Measurements from ENCODE around the gene MIF4GD.

- TF ChIP-seq CTCF (IDR thresholded peaks at IDR 0.05) (no peak), POLR2A (IDR thresholded peaks at IDR 0.05) (no peak)
Measured at GRCh38 chr17:75307957-75308731, 37.1 kb upstream of the MIF4GD start.
